ENCODE data around the gene MEF2A. TPM values are rescaled to one million over a fixed set of nuclear protein-coding genes. Genes with fewer than 3 reads are reported as not detected.
A peak's percentile ranks its signal among the peaks of the same experiment; 100 is the strongest.
"Not testable (repeated sequence)": the region's sequence is repeated elsewhere in the genome, so short reads cannot be mapped to it uniquely, and the experiment has no call there.

MEF2A gene
- total and polyA plus RNA-seq, 4 experiments from 2014 or later: 11.4 to 27.8 (median 22.7) TPM

- H3K27me3 ChIP-seq (ENCODE audit: insufficient read depth, low read length); H3K9me3 ChIP-seq (ENCODE audit: control insufficient read depth in 1 of 2, low read length in 2 of 2); CTCF ChIA-PET (ENCODE audit: partially characterized antibody); H3K27ac Mint-ChIP-seq; DNase-seq; H3K36me3 Mint-ChIP-seq; H3K36me3 ChIP-seq (ENCODE audit: insufficient read depth, low read length); POLR2A ChIA-PET (ENCODE audit: partially characterized antibody); H3K27ac ChIP-seq (ENCODE audit: low read depth, low read length); intact Hi-C loops (cut with micrococcal nuclease); H3K4me1 ChIP-seq (ENCODE audit: insufficient read depth, low read length); H3K9me3 Mint-ChIP-seq; H3K4me1 Mint-ChIP-seq; H3K4me3 ChIP-seq (ENCODE audit: low read length in 2 of 2); H3K4me3 Mint-ChIP-seq; H3K27me3 Mint-ChIP-seq: not testable (repeated sequence)
Observed at GRCh38 chr15:99750326-99750725, 184.5 kb downstream of the MEF2A start.

GRCh38 chr15:99752556-99752955 is 186.8 kb downstream of the MEF2A start:
- no peaks in the 10 kb centered on the region for H3K27me3 ChIP-seq (ENCODE audit: insufficient read depth, low read length)
- intact Hi-C loops (cut with micrococcal nuclease): no loop called here
- no peak overlapping the region for H3K4me3 ChIP-seq (ENCODE audit: low read length in 2 of 2)
- Mint-ChIP-seq H3K9me3 (no peaks in the 10 kb centered on the region), H3K36me3 (no peaks in the 10 kb centered on the region), H3K4me1 (peaks cover 0 to 5% (median 1%) of the 10 kb centered on the region in 4 donors), H3K27ac (no peak overlapping the region), H3K4me3 (no peak overlapping the region), H3K27me3 (no peaks in the 10 kb centered on the region)
- no peak for DNase-seq
- H3K36me3 ChIP-seq (ENCODE audit: insufficient read depth, low read length): no peaks in the 10 kb centered on the region
- H3K4me1 ChIP-seq (ENCODE audit: insufficient read depth, low read length): no peaks in the 10 kb centered on the region
- H3K27ac ChIP-seq (ENCODE audit: low read depth, low read length): no peak overlapping the region
- ChIA-PET POLR2A (ENCODE audit: partially characterized antibody) (no interaction called here), CTCF (ENCODE audit: partially characterized antibody) (interaction anchor here (6.6 to 8.2 kb wide), 2 partner anchors 50 to 481 kb away, joined by 58 to 126 read pairs; no protein-coding TSS in a partner anchor)
- H3K9me3 ChIP-seq (ENCODE audit: control insufficient read depth in 1 of 2, low read length in 2 of 2): no peaks in the 10 kb centered on the region

- Histone ChIP-seq H3K27ac (ENCODE audit: low read depth, low read length) (no peak overlapping the region), H3K4me1 (ENCODE audit: insufficient read depth, low read length) (no peaks in the 10 kb centered on the region), H3K4me3 (ENCODE audit: low read length in 2 of 2) (no peak overlapping the region), H3K36me3 (ENCODE audit: insufficient read depth, low read length) (no peaks in the 10 kb centered on the region), H3K9me3 (ENCODE audit: control insufficient read depth in 1 of 2, low read length in 2 of 2) (no peaks in the 10 kb centered on the region), H3K27me3 (ENCODE audit: insufficient read depth, low read length) (no peaks in the 10 kb centered on the region)
- POLR2A ChIA-PET (ENCODE audit: partially characterized antibody): no interaction called here
- Mint-ChIP-seq H3K4me3 (no peak overlapping the region), H3K36me3 (no peaks in the 10 kb centered on the region), H3K27me3 (no peaks in the 10 kb centered on the region), H3K4me1 (peaks cover 0 to 5% (median 1%) of the 10 kb centered on the region in 4 donors), H3K27ac (peak overlapping the region in 1 of 7 donors; percentile 32), H3K9me3 (no peaks in the 10 kb centered on the region)
- DNase-seq: no peak
- CTCF ChIA-PET (ENCODE audit: partially characterized antibody): interaction anchor here (1.1 to 8.2 kb wide), 4 partner anchors 18 to 481 kb away, joined by 3 to 126 read pairs (median 32); no protein-coding TSS in a partner anchor
- intact Hi-C loops (cut with micrococcal nuclease): no loop called here
Observed at GRCh38 chr15:99753066-99753465, 187.3 kb downstream of the MEF2A start.

- Histone ChIP-seq H3K9me3 (ENCODE audit: control insufficient read depth in 1 of 2, low read length in 2 of 2) (no peaks in the 10 kb centered on the region), H3K4me1 (ENCODE audit: insufficient read depth, low read length) (no peaks in the 10 kb centered on the region), H3K4me3 (ENCODE audit: low read length in 2 of 2) (no peak overlapping the region), H3K27ac (ENCODE audit: low read depth, low read length) (no peak overlapping the region), H3K36me3 (ENCODE audit: insufficient read depth, low read length) (no peaks in the 10 kb centered on the region), H3K27me3 (ENCODE audit: insufficient read depth, low read length) (no peaks in the 10 kb centered on the region)
- POLR2A ChIA-PET (ENCODE audit: partially characterized antibody): no interaction called here
- H3K4me1 Mint-ChIP-seq: peaks cover 0 to 5% (median 1%) of the 10 kb centered on the region in 4 donors
- no peaks in the 10 kb centered on the region for H3K36me3 Mint-ChIP-seq
- H3K27ac Mint-ChIP-seq: no peak overlapping the region
- H3K27me3 Mint-ChIP-seq: peaks cover 0 to 4% of the 10 kb centered on the region in 2 donors
- CTCF ChIA-PET (ENCODE audit: partially characterized antibody): interaction anchor here (0.6 to 8.2 kb wide), 28 partner anchors 13 to 655 kb away, joined by 3 to 126 read pairs (median 4); partner anchors contain the start of genes LYSMD4 and SYNM
- peak in 4 of 5 donors; percentile 56 to 67 (median 60) for DNase-seq
- H3K4me3 Mint-ChIP-seq: no peak overlapping the region
- intact Hi-C loops (cut with micrococcal nuclease): loop anchor here (1.0 to 5.0 kb wide), 5 partner anchors 52 to 655 kb away; no protein-coding TSS in a partner anchor
- H3K9me3 Mint-ChIP-seq: no peaks in the 10 kb centered on the region
Observed at GRCh38 chr15:99755692-99756409, 190.1 kb downstream of the MEF2A start.

DNA sequence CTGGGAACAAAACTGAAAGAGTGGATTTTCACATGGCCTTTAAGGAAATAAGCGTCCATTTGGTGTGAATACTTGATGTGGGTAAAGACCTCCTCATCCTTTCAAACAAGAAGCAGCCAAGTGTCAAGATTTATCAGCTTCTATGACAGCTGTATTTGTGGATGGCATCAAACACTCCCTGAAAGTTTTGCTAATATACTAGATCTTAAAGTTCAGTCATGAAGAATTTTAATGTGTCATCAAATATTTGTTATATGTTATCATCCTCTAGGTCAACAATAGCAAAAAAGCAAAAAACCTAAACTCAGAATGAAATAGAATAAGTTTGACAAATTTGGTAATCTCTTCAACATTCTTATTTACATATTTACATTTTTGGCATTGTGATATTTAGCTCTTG is 196.5 kb downstream of the MEF2A start:
- ChIA-PET POLR2A (ENCODE audit: partially characterized antibody) (interaction anchor here (0.5 kb wide), 1 partner anchor 835 kb away, joined by 3 read pairs; no protein-coding TSS in a partner anchor), CTCF (ENCODE audit: partially characterized antibody) (interaction anchor here (1.3 to 1.4 kb wide), 2 partner anchors 58 to 490 kb away, joined by 3 to 4 read pairs; no protein-coding TSS in a partner anchor)
- H3K27me3 ChIP-seq (ENCODE audit: insufficient read depth, low read length): no peaks in the 10 kb centered on the region
- H3K36me3 ChIP-seq (ENCODE audit: insufficient read depth, low read length): no peaks in the 10 kb centered on the region
- no peak overlapping the region for H3K27ac ChIP-seq (ENCODE audit: low read depth, low read length)
- H3K27me3 Mint-ChIP-seq: peaks cover 3 to 5% of the 10 kb centered on the region in 2 donors
- intact Hi-C loops (cut with micrococcal nuclease): no loop called here
- no peaks in the 10 kb centered on the region for H3K4me1 ChIP-seq (ENCODE audit: insufficient read depth, low read length)
- no peaks in the 10 kb centered on the region for H3K36me3 Mint-ChIP-seq
- no peaks in the 10 kb centered on the region for H3K4me1 Mint-ChIP-seq
- no peak overlapping the region for H3K4me3 Mint-ChIP-seq
- no peak for DNase-seq
- no peaks in the 10 kb centered on the region for H3K9me3 ChIP-seq (ENCODE audit: control insufficient read depth in 1 of 2, low read length in 2 of 2)
- no peaks in the 10 kb centered on the region for H3K9me3 Mint-ChIP-seq
- H3K27ac Mint-ChIP-seq: no peak overlapping the region
- no peak overlapping the region for H3K4me3 ChIP-seq (ENCODE audit: low read length in 2 of 2)

GRCh38 chr15:99763827-99764226 is 198.0 kb downstream of the MEF2A start:
- H3K27ac Mint-ChIP-seq: no peak overlapping the region
- POLR2A ChIA-PET (ENCODE audit: partially characterized antibody): no interaction called here
- no peaks in the 10 kb centered on the region for H3K9me3 Mint-ChIP-seq
- no peak overlapping the region for H3K27ac ChIP-seq (ENCODE audit: low read depth, low read length)
- H3K9me3 ChIP-seq (ENCODE audit: control insufficient read depth in 1 of 2, low read length in 2 of 2): no peaks in the 10 kb centered on the region
- intact Hi-C loops (cut with micrococcal nuclease): no loop called here
- H3K4me1 Mint-ChIP-seq: no peaks in the 10 kb centered on the region
- CTCF ChIA-PET (ENCODE audit: partially characterized antibody): no interaction called here
- H3K36me3 ChIP-seq (ENCODE audit: insufficient read depth, low read length): no peaks in the 10 kb centered on the region
- no peak overlapping the region for H3K4me3 ChIP-seq (ENCODE audit: low read length in 2 of 2)
- no peak for DNase-seq
- H3K27me3 ChIP-seq (ENCODE audit: insufficient read depth, low read length): no peaks in the 10 kb centered on the region
- peaks cover 3 to 5% of the 10 kb centered on the region in 2 donors for H3K27me3 Mint-ChIP-seq
- H3K4me3 Mint-ChIP-seq: no peak overlapping the region
- no peaks in the 10 kb centered on the region for H3K36me3 Mint-ChIP-seq
- H3K4me1 ChIP-seq (ENCODE audit: insufficient read depth, low read length): no peaks in the 10 kb centered on the region

- no peak overlapping the region for H3K27ac ChIP-seq (ENCODE audit: low read depth, low read length)
- no peak overlapping the region for H3K4me3 ChIP-seq (ENCODE audit: low read length in 2 of 2)
- H3K4me1 Mint-ChIP-seq: no peaks in the 10 kb centered on the region
- ChIA-PET POLR2A (ENCODE audit: partially characterized antibody) (no interaction called here), CTCF (ENCODE audit: partially characterized antibody) (no interaction called here)
- DNase-seq: no peak
- H3K4me1 ChIP-seq (ENCODE audit: insufficient read depth, low read length): no peaks in the 10 kb centered on the region
- peaks cover 3 to 5% of the 10 kb centered on the region in 2 donors for H3K27me3 Mint-ChIP-seq
- no peaks in the 10 kb centered on the region for H3K36me3 ChIP-seq (ENCODE audit: insufficient read depth, low read length)
- H3K27me3 ChIP-seq (ENCODE audit: insufficient read depth, low read length): no peaks in the 10 kb centered on the region
- intact Hi-C loops (cut with micrococcal nuclease): no loop called here
- no peak overlapping the region for H3K4me3 Mint-ChIP-seq
- H3K9me3 ChIP-seq (ENCODE audit: control insufficient read depth in 1 of 2, low read length in 2 of 2): no peaks in the 10 kb centered on the region
- H3K36me3 Mint-ChIP-seq: no peaks in the 10 kb centered on the region
- H3K9me3 Mint-ChIP-seq: no peaks in the 10 kb centered on the region
- no peak overlapping the region for H3K27ac Mint-ChIP-seq
Observed at GRCh38 chr15:99764522-99764921, 198.7 kb downstream of the MEF2A start.
